GM12801 (cell line): Measurements from ENCODE around the gene CLIP2.

Source experiments
- CTCF ChIP-seq: IDR thresholded peaks from one replicate; pipeline ENCODE4 v1.5.1; 2011; ENCODE audit warnings: control low read depth; ENCODE audit not compliant: insufficient read length; ENCODE audit errors: extremely low read depth

The CLIP2 gene

GRCh38 chr7:74338366-74339108, 49.3 kb downstream of the CLIP2 start:
- no peak for TF ChIP-seq CTCF

GRCh38 chr7:74343281-74344131, 54.3 kb downstream of the CLIP2 start:
- no peak for TF ChIP-seq CTCF

- no peak for TF ChIP-seq CTCF
Measured at GRCh38 chr7:74344132-74344496, 54.9 kb downstream of the CLIP2 start.

GRCh38 chr7:74344786-74345185, 55.6 kb downstream of the CLIP2 start:
- no peak for TF ChIP-seq CTCF

GRCh38 chr7:74345970-74346369, 56.8 kb downstream of the CLIP2 start:
- TF ChIP-seq CTCF, result no peak

- TF ChIP-seq CTCF, result no peak
Measured at GRCh38 chr7:74349621-74350020, 60.4 kb downstream of the CLIP2 start.

- no peak for TF ChIP-seq CTCF
Measured at GRCh38 chr7:74350751-74351150, 61.5 kb downstream of the CLIP2 start.
